NCI-H1436 treated with DMSO at 0.1 percent for 48 hours (cell line): ENCODE data around the gene ZBED4.

Experiments used
- DNase-seq: peaks from one replicate; lab custom pipeline; 2025; lab: John Stamatoyannopoulos, UW

Gene ZBED4

GRCh38 chr22:49900441-49901230 lies 47.0 kb downstream of the ZBED4 start:
- no peak for DNase-seq

DNA sequence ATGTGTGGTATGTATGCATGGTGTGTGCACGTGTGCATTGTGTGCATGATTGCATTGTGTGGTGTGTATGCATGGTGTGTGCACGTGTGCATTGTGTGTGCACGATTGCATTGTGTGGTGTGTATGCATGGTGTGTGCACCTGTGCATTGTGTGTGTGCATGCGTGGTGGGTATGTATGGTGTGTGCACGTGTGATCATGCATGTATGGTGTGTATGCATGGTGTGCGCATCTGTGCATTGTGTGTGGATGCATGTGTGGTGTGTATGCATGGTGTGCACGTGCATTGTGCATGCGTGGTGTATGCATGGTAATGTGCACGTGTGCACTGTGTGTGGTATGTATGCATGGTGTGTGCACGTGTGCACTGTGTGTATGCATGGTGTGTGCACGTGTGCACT lies 47.8 kb downstream of the ZBED4 start:
- DNase-seq: no peak

GRCh38 chr22:49903322-49904039 lies 49.8 kb downstream of the ZBED4 start:
- no peak for DNase-seq

DNA sequence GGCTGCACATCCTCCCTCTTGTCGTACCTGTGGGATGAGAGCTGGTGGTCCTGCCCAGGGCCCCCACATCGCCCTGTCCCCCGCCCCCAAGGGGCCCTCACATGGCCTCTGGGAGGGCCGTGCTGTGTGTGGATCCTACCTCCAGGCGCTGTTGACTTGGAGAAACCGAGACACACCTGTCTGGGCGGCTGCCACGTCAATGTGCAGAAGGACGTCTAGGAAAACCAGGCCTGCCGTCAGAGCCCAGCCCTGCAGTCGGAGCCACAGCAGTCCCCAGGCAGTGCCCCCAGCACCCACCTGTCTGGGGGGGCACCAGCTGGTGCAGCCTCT lies 50.4 kb downstream of the ZBED4 start:
- DNase-seq: no peak

DNA sequence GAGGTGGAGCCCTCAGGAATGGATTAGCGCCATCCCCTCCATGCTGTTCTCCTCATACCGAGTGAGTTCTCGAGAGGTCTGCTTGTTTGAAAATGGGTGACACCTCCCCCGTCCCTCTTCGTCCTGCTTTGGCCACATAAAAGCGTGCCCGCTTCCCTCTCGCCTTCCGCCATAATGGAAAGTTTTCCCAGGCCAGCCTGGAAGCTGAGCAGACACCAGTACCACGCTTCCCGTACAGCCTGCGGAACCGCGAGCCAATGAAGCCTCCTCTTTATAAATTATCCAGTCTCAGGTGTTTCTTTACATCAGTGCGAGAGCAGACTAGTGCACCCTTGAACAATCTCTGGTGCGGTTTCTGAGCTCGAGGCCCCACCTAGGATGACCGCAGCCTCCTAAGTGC lies 51.8 kb downstream of the ZBED4 start:
- no peak for DNase-seq

DNA sequence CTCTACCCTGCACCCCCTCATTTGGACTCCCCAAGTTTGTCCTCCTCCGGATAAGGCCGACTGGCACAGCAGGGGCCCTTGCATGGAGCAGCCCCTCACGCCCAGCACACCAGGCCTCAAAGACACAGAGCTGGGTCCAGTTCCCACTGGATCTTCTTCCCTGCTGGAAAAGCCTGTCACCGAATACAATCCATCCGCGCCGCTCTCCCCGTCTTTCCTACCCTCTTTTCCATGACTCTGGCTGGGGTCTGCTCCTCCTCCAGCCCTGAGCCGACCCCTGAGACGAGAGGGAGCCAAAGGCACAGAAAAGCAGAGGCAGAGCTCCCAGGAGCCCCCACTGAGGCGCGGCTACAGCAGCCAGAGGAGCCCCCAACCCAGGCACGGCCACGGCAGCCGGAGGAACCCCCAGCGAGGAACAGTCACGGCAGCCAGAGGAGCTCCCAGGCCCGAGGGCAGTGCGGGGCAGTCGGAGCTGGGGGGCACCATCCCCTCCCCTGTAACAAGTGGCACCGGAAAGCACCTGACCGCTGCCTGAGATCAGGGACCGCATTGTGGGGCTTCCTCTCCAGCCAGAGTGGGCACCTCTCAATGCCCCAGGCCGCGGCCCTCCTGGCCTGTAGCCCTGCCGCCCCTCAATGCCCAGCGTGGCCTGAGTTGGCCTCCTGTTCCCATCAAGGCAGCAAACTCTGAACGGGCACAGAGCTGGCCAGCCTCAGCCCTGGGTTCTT lies 52.6 kb downstream of the ZBED4 start:
- DNase-seq: no peak

DNA sequence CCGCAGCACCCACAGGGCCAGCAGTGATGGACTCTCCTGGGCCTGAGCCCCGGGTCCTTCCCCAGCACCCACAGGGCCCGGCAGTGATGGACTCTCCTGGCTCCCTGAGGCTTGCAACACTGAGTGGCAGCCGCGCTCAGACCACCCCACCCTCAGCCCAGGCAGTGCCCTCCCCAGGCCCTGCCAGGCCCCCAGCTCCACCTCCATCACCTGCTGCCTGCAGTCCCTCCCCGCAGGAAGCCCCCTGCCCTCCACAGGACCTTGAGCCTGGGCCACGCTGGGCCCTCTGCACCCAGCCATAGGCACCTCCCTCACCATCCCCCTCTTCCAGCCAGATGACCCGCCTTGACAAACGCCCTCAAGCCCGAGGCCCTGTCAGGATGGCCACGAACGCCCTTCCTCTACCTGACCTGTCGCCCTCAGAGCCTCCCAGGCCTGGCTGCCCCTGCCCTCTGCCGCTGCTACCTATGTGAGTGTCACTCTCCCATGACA lies 53.2 kb downstream of the ZBED4 start:
- DNase-seq: no peak

- DNase-seq: no peak
Observed at GRCh38 chr22:49907807-49908206, 54.2 kb downstream of the ZBED4 start.

GRCh38 chr22:49909476-49910205 lies 56.0 kb downstream of the ZBED4 start:
- DNase-seq: no peak

GRCh38 chr22:49910229-49911155 lies 56.8 kb downstream of the ZBED4 start:
- DNase-seq: no peak

DNA sequence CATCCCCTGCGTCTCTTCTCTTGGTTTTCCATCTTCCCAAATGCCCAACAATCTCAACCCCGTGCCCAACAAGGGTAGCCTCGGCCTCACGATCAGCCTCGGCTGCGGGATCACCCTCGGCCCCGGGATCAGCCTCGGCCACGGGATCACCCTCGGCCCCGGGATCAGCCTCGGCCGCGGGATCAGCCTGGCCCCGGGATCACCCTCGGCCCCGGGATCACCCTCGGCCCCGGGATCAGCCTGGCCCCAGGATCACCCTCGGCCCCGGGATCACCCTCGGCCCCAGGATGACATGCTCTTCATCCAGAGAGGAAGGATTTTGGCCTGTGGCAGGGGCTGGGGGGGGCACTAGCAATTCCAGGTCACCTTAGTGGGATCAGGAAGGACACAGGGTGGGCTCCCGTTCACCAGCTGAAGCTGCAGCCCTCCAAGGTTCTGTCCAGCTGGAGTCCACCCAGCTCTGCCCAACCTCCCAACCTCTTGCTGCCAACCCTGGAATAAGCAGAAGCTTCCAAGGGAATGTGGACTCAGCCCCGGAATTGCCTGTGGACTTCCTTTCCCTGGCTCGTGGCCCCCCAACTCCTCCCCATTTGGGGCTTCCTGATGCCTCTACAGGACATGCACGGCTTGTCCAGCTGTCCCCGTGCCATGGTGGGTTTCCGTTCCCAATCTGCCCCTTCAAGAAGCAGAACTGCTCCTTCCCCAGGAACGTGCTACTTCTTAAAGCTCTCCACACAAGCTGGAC lies 58.4 kb downstream of the ZBED4 start:
- no peak for DNase-seq

- DNase-seq: no peak
Observed at GRCh38 chr22:49913026-49913425, 59.4 kb downstream of the ZBED4 start.

DNA sequence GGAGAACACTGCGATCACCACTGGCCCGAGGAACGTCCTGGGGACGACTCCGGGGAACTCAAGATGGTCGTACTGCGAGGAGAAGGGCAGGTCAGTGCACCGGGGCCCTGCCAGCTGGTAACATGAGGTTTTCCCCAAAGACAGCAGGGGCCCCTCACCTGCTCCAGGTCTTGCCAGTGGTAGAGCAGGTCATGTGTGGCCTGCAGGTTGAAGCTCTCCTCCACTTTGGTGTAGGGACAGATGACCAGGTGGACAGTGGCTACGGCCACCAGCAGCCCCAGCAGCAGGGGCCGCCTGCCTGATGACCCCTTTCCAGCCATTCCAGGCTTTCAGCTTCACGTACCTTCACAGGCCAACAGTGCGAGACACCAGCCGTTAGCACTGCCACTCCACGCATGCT lies 59.8 kb downstream of the ZBED4 start:
- no peak for DNase-seq

DNA sequence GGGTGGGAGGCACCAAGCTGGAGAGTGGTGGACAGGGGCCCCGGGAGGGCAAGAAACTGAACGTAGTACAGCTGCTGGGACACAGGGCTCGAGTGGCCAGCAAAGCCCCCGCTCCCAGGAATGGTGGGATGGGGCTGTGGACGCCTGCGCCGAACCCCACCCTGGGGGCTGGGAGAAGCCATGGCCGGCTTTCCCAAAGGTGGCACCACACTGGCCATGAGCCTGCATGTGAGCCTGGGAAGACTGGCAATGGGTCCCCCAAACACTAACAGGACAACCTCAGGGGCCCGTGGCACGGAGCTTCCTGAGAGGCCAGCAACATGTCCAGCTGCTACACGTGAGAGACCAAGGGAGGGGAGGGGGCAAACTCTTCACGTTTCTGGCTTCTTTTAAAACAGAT lies 60.6 kb downstream of the ZBED4 start:
- no peak for DNase-seq

DNA sequence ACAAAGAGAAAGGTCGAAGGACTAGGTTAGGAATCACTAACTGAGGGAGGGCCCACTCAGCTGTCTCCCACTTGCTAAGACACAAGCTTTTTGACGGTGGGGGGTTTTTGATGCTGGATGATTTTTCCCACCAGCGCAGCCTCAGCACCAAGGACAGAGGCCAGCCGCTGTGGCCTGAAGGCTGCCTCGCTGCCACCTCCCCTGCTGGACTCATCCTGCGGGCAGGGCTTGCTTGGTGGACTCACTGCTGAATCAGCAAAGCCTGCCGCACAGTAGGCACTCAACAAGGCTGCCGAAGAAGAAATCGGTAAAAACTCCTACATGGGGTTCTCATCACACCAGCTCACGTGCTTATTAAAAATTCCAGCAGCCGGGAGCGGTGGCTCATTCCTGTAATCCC lies 62.0 kb downstream of the ZBED4 start:
- no peak for DNase-seq

DNA sequence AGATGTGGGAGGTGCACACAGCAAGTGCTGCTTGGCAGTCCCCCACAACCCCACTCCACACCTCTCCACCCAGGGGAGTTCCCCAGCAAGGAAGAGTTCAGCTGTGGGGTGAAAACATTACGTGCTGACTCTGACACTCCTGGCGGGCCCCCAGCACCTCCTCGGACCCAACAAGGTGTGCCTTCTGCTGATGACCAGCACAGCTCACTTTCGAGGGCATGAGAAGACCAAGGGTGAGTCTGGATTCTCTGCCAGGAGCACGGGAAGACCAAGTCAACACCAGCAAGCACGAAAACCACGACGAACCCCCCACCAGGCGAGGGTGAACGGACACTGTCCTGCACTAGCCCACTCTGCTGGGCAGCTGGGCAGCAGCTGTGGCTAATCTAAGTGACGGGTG lies 63.2 kb downstream of the ZBED4 start:
- no peak for DNase-seq

DNA sequence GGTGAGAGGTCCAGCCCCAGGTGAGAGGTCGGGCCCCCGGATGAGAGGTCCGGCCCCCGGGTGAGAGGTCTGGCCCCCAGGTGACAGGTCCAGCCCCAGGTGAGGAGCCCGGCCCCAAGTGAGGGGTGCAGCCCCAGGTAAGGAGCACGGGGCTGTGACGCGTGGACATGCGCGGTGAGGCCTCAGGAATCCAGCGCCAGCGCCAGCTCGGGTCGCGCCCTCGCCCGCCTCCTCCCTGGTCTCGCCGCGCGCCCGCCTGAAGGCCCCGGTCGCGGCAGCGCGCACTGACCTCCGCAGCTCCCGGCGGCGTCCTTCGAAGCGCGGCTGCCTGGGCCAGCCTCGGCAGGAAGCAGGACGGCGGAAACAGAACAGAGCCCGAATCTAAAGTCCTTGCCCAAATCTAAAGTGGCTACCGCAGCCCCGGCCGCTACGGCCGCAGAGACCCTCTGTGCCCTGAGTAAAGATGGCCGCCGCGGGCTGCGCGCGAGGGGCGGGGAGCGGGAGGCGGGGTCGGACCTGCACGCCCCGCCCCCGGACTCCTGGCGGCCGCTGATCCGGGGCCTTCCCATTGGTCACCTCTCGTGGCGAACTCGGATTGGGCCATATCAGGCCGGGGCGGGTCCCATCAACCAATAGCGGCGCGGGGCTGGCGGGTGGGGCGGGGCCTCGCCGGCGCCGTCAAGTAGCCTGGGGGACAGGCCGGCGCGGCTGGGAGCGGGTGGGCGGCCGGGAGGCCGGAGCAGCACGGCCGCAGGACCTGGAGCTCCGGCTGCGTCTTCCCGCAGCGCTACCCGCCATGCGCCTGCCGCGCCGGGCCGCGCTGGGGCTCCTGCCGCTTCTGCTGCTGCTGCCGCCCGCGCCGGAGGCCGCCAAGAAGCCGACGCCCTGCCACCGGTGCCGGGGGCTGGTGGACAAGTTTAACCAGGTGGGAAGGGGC lies 64.6 kb downstream of the ZBED4 start, which contains the start of the genes ALG12 and CRELD2:
Gene ALG12 (minus strand): TSS at position 465 of the 937 bp plus-strand sequence. CDS start 4,673 bp downstream, outside the sequence.
Gene CRELD2 (plus strand): TSS at position 661 of the 937 bp plus-strand sequence. CDS start 136 bp downstream, at position 797.
- DNase-seq: peak; percentile 79

DNA sequence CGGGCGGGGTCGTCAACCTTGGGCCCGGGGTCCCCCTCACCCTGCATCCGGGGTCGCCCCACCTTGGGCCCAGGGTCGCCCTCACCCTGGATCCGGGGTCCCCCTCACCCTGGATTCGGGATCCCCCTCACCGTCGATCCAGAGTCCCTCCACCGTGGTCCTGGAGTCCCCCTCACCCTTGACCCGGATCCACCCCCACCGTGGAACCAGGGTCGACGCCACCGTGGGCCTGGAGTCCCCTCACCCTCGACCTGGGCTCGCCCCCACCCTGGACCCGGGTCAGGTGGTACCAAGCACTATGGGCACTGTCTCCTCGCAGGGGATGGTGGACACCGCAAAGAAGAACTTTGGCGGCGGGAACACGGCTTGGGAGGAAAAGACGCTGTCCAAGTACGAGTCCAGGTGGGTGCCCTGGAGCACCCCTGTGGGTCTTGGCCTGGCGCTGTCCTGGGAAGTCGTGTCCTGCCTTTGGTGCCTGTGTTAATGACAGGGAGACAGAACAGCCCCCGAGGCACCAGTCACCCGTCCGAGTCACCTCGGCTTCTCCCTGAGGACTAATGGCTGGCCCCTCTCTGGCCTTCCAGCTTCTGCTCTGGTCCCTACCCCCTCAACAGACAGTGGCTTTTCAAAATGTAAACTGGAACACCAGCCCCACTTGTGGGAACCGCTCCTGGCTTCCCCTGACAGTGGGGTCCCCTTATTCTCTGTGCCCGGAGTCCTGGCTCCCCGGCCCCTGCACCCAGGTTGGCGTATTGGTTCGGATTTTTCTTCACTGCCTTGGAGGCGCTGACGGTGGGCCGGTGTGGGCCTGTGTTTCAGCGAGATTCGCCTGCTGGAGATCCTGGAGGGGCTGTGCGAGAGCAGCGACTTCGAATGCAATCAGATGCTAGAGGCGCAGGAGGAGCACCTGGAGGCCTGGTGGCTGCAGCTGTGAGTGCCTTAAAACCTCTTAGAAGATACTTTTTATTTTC lies 65.6 kb downstream of the ZBED4 start:
- DNase-seq: no peak
